H1 (cell line): ENCODE data around the gene NOX5. TPM values are rescaled to one million over a fixed set of nuclear protein-coding genes. Genes with fewer than 3 reads are reported as not detected.

ENCODE experiments used
- BACH1 ChIP-seq: IDR thresholded peaks from 2 replicates; pipeline ENCODE4 v1.6.1; 2012; ENCODE audit warnings: low read length, improper control_type of control experiment
- EGR1 ChIP-seq: IDR thresholded peaks from 2 replicates; pipeline ENCODE4 v1.6.1; 2011; ENCODE audit warnings: low read depth, low read length, borderline replicate concordance
- KDM4A ChIP-seq: IDR thresholded peaks from one replicate; pipeline ENCODE4 v1.7.1; 2012; ENCODE audit warnings: low read depth, mild to moderate bottlenecking, moderate library complexity, low read length, inconsistent platforms; ENCODE audit not compliant: severe bottlenecking
- polyA plus RNA-seq, 7 experiments: library from polyadenylated mRNA; depleted of rRNA in 3 of 7; stranded (reverse) in 5 of 7; unstranded in 2 of 7; fragments of >200 nt in 5 of 7; fragments of 200-250 nt in 2 of 7; gene quantifications; 1 replicate in 5 of 7; 2 replicates in 1 of 7; 4 replicates in 1 of 7; pipeline versions ENCODE4 v1.2.1 to v1.2.3, GENCODE V29; 2011 to 2013; ENCODE audit warnings: missing spikeins in 2 of 7, mixed read lengths in 2 of 7
- total RNA-seq: library from RNA; stranded (reverse); fragmentation: NEBNext Ultra II Directional; extraction: Animal tissue kit (Norgen Biotek cat#: 25700); gene quantifications from 2 replicates; pipeline ENCODE4 v1.2.1, GENCODE V29; 2021
- TF ChIP-seq, protein P1 (sequence below): IDR thresholded peaks from 2 replicates; pipeline ENCODE4 v1.6.1; 2011; ENCODE audit warnings: low read depth, mild to moderate bottlenecking, low read length; ENCODE audit not compliant: insufficient read depth

Gene NOX5
- total and polyA plus RNA-seq, 2 of the 8 experiments (the other 6 are each of a cell fraction or from before 2014, with no cell fraction given), result under 0.01 TPM; not detected in 1

DNA sequence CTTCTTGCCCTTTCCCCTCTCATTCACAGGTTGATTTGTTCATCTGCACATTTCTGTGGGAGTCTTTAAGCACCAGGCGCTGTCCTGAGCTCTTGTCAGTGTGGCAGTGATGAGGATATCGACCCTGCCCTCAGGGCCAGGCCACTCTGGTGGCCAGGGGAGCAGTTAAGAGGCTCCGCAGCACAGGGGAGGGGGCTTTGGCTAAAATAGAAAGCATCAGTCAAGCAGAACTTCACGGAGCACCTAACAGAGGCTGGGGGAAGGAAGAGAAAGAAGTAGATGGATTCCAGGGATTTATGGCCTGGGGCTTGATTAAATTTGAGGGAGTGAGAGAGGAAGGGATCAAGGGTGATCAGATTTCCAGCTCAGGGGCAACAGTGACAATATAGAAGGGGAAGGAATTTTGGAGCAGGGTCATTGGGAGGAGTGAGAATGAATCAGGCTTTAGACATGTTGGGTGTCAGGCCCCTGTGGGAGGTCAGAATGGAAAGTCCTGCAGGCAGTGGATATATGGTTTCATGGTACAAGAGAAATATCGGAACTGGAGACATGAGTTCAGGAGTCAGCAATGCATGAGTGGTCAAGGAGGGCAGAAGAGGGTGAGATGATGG, 73.0 kb downstream of the NOX5 start (continued):
- TF ChIP-seq KDM4A, result no peak
- TF ChIP-seq, protein P1, sequence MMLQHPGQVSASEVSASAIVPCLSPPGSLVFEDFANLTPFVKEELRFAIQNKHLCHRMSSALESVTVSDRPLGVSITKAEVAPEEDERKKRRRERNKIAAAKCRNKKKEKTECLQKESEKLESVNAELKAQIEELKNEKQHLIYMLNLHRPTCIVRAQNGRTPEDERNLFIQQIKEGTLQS, result no peak
- no peak for TF ChIP-seq BACH1
- no peak for TF ChIP-seq EGR1
